Iris pigment epithelial cell (primary cell): ENCODE data around the gene RANBP3L.
"Not testable (repeated sequence)": the region's sequence is repeated elsewhere in the genome, so short reads cannot be mapped to it uniquely, and the experiment has no call there.

Source experiments
- DNase-seq: peaks from one replicate; pipeline ENCODE4 v3.0.0-alpha.2; 2011; ENCODE audit warnings: low read depth

Gene RANBP3L

DNA sequence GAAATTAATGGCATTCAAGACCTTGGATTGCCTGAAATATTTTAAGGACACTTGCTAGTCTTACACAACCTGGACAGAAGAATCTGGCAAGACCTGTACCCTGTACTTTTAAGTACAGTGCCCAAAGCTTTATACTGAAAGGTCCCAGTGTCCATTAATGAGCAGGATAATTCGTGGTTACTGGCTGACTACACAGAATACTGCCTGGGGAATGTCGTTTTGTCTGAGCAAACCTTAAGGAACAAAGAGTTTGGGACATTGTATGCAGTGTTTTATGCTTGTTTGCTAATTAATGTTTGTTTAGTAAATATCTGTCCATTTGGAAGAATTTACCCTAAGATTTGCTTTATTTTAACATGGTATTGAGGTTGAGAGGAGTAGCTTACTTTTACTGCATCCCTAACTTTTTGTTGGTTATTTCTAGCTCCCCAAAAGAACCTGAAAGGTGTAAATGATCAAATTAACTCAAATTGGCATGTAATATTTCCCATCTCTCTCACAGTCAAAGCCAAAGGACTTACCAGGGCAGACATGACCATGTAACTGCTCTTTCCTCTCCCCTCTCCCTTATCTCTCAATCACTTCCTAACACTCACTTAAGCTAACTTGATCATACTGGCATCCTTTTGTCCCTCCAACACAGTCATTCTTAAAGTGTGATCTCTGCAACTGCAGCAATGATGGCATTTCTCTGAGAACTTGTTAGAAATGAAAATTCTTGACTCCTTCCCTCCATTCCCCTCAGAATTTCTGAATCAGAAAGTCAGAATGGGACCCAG lies 15.7 kb downstream of the RANBP3L start:
- DNase-seq = no peak

DNA sequence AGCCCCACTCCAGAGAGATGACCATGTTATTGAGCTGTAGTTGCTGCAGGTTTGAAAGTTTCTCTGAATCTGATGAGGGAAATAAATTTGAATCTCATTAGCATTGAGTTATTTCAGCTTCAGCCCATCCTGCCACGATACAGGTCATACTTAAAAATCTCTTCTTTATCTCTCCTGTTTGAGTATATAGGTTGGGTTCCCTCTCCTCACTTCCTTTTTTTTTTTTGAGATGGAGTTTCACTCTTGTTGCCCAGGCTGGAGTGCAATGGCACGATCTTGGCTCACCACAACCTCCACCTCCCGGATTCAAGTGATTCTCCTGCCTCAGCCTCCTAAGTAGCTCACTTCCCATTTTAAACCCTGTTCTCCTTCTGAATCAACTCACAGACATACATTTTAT lies 17.9 kb downstream of the RANBP3L start:
- DNase-seq = not testable (repeated sequence)

DNA sequence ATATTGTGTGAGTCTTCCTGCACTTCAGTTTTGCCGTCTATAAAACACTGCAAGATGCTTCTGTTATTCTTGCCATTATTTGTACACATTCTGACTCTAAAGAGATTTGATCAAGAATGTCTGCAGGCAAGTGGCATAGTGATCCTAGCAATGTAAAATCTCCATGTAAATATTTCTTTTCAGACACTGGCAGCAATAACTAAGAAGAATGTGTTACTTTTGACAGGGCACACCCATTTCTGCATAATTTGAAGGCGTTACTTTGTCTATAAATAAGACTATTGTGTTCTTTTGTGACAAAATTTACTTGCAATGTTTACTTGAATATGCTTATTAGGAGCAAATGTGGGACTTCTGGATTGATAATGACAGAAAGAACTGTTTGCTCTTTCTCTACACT lies 20.1 kb downstream of the RANBP3L start:
- DNase-seq = no peak

DNA sequence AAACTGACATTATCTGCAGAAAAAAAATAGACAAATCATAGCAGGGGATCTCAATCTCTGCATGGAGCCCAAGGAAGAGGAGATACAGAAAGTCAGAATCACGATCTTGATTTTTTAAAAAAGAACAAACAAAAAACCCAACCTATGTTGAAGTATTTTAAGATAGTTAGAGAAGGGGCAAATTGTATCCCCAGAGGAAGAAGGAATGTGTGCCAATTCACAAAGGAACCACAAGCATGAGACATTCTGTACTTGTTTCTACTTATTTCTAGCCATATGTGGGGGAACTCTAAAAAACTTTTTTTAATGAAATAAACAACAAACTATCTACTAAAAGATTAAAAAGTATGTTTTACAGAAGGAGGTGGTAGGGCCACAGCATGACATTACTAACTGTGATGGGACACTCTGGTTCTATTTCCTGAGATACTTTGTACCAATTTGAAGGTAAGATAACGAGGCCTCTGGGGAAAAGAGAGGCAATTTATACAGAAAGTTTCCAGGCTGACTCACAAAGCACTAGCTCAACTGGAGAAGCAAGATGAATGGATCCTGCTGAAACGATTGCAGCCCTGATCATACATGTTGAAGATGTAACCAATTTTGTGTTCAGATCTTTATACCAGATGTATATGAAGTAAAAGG lies 22.5 kb downstream of the RANBP3L start:
- no peak for DNase-seq

DNA sequence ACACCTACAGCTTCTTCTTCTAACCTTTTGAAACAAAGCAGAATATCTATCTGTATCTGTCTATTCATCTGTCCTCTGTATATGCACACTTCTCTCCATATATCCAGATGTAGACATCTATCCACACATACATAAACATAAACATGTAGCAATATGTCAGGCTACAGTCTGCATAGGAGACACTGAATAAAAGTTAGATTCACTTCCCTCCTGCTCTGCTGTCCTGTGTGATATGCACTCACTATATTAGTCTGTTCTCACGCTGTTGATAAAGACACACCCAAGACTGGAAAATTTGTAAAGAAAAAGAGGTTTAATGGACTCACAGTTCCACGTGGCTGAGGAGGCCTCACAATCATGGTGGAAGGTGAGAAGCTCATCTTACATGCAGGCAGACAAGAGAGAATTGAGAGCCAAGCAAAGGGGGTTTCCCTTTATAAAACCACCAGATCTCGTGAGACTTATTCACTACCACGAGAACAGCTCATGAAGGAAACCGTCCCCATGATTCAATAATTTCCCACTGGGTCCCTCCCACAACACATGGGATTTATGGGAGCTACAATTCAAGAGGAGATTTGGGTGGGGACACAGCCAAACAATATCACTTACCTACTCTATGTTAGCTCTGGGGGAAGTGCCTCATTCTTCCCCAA lies 24.1 kb downstream of the RANBP3L start:
- DNase-seq = no peak

DNA sequence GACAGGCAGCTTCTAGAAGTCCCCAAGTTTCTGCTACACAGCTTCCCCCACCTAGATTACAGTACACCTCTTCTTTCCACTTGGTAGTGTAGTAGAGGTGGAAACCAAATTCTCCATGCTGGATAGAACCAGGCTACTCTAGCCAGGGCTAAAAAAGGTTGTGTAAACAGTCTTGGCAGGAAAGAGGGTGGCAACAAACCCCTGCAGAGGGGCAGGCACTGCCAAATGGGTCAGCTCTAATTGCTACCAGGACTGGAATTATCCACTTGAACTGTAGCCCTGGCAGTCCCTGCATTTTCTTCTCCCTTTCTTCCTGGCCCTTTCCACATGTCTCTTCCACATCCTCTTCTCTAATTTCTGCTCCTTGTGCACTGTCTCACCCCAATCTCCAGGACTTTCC lies 24.8 kb downstream of the RANBP3L start:
- no peak for DNase-seq

DNA sequence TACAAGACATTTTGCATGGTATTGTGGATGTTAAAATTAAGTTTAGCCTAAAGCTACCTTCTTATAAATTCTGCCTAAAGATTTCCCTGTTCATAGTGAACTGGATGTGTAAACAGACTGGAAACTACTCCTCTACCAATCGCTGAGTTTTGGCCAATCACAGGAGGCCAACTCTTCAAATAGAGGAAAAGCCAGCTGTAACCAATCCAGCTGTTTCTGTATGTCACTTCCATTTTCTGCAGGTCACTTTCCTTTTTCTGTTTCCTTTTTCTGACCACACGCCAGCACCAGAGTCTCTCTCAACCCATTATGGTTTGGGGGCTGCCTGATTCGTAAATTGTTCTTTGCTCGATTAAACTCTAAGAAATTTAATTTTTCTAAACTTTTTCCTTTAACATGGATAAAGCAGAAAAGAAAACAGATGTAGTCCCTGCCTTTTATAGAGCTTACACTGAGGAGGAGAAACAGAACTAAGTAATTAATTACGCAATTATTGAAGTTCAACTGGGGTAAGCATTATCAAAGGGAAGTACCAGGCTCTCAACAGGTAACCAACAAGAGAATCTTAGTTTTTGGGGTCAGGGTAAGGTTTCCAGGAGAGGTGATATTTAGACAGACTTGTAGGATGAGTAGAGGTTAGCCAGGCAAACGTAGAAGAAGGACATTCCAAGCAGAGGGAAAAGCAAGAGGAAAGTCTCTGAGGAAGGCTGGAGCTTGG lies 27.7 kb downstream of the RANBP3L start:
- no peak for DNase-seq

DNA sequence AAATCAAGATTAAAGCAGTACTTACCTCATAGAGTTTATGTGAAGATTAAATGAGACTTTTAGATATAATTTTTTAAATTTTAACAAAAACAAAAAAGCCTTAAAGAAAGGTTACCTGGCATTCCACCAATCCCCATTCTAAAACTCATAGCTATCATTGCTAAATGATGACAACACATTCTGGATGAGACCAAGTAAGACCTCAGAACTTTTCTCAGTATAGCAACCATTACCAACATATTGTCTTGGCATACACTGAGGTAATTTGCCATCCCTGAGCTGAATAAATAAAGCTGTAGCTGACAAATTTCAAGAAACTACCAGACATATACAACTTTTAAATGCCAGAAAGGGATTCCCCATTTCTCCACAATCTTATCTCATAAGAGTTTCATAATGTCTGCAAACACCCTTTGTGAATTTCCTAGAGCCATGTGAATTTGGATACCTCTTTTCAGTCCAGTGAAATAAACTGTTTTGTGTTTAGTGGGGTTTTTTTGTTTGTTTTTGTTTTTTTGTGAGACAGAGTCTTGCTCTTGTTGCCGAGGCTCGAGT lies 29.5 kb downstream of the RANBP3L start:
- DNase-seq = no peak

DNA sequence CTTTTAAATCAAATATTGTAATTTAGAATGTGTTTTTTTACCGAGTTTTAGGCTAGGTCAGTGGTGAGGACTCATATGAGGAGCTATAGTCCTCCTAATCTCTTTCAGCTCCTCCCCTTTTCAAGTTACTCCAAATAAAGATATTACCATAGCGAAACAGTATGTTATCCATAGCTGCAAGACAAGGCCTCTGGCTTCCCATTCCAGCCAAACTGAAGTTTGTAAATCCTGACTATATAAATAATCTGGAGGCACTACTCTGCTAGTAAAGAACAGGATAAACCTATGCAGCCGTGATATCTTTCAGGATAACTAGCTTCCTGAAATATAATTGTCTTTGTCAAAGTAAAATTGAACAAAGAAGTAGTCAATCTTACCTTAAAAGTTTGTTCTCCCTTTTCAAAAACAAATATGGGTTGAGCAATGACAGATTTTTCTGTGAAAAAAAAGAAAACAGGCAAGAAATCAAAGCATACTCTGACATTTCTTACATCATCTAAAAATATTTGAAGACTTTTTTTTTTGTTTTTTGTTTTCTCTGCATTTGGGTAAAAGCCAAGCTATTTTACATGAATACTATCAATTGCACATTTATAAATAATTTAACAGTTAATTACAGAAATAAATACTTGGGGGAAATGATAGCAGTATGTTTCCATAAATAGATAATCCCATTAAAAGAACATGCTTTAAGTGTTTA lies 30.7 kb downstream of the RANBP3L start:
- no peak for DNase-seq

DNA sequence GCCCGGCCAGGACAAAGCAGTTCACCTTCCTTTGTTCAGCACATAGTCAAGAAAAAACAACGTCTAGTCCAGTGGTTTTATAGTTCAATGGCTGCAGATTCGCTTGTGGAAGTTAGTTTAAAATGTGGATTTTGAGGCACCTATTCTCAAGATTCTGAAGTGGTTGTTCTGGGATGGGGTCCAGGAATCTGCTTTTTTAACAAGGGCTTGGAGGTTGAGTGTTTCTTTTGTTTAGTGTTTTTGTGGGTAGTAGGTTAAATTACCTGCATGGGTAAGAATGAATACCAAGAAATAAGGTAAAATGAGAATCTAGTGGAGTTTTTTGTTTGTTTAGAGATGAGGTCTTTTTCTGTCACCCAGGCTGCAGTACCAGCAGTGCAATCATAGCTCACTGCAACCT lies 31.5 kb downstream of the RANBP3L start:
- DNase-seq = no peak

DNA sequence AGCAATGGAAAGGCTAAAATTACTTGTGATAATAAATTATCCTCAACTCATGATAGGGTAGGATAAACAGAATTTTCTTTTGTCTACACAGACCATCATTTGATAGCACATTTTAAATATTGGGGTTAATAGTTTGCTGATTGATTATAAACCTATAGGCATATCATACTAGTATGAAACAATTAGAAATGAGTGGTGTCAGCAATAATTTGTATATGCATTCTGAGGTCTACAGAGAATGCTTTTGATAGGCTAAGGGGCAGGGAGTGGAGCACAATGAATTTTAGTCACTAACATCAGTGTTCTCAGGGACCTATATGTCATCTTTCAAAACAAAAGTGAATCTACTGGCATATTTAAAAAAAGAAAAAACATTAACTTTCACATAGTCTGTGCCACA lies 32.2 kb downstream of the RANBP3L start:
- DNase-seq = no peak

DNA sequence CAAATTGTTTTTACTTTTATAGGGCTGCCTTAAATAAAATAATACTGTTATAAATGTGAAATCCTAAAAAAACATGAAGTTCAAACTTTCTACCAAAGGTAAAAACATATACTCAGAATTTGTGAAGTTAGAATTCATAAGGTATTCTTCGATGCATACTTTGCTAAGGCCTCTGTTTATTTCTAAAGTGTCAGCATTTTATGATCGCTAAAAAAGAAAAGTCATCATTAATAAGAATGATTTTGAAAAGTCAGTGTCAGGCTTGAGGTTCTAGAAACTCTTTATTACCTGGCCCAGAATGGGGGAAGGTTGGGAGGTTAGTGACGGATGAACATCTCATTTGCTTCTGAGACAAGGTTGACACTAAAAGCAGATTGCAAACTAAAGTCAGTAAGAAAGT lies 33.8 kb downstream of the RANBP3L start:
- DNase-seq = no peak

DNA sequence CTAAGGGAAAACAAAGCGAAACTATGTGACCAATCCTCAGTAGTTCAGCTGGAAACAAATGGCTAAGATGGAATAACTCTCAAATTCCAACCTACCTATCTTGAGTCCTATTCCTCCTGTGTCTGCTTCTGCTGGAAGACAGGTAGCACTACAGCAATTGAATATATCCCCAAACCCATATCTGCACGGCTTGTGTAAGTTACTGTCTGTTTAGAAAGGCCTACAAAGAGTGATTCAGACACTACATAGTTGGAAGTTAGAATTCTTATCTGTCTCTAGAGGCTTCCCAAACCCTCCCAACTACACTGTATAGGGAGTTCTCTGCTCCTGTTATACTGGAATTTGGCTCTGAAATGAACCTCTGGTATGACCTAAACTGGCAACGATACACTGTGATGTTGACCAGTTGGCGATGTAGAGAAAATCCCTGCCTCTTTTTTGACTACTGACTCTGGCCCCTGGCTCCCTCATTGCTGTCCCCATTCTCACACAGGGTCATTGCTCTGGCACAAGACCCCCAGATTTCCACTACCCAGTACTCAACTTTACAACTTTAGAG lies 37.4 kb downstream of the RANBP3L start:
- no peak for DNase-seq

DNA sequence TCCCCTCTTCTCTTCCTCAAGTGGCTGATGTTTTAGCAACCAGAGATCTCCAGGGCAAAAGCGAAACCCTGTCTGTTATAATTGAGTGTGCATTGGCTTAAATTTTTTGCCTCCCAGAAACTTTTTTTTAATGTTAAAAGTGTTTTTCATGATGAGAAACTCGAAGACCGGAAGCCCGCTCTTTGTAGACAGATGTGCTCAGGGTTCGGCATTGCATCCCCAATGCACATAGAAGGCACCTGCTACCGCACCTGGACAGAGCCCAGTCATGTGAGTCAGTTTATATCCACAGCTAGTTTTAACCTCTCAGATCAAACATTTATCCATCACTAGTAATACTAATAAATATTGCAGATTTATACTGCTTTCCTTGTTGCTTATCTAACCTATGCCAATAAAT lies 40.5 kb downstream of the RANBP3L start:
- DNase-seq = no peak

DNA sequence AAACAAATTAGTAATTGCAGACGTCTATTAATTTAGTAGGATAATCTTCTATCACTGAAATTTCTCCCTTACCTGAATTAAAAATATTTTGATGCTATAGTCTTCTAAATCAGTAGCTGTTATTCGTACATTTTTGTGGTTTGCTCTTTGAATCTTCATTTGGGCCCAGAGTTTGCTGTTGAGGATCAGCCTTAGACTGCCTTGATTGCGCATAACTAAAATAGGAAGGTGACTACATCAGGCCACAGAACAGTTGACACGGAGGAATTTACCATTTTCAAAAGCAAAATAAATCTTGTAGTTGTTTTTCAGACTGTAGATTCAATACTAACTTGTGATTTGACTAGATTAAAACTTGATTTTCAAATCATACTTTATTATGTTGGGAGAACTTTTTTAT lies 48.1 kb downstream of the RANBP3L start:
- no peak for DNase-seq

DNA sequence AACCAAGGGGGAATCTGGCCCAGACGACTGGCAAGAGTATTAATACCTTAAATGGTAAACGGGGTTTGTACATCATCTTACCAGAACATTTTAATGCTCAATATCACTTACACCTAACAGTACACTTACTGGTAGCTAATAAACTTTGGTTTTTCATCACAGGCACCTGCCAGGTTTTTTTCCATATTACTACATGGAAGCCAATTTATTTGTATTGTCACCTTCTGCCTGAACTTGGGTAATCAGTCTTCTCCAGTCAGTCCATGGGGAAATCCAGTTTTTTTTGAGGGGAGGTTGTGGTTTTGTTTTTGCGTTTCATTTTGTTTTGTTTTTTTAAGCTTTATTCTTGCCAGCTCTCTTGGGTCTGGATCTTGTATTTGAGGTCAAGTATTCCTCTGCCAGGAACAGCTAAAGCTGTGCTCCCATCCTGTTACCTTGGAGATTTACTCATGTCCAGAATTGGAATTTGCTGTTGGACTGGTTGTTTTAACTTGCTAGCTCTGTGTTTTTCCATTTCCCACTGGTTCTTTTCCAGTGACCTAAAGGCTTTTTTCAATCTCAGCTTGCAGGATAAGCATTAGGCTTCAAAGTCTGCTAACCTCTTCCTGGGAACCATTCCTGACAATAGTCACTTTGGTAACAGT lies 48.9 kb downstream of the RANBP3L start:
- peak; percentile 49 for DNase-seq

DNA sequence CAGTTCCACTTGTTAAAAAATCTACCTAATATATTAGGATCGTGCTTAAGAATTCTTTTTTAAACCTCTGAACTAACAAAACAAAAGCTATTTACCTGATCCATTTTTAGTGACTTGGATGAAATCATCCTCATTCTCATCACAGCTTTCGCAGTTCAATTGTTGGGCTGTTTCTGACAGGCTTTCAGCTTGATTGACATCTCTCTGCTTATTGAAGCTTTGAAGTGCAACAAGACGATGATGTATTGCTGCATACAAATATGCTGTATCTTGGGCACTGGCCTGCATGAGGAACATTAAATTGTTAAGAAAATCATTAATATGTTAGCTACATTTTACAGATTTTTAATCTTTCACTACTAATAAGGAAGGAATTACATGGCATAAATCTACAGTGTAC lies 50.5 kb downstream of the RANBP3L start:
- DNase-seq = no peak

DNA sequence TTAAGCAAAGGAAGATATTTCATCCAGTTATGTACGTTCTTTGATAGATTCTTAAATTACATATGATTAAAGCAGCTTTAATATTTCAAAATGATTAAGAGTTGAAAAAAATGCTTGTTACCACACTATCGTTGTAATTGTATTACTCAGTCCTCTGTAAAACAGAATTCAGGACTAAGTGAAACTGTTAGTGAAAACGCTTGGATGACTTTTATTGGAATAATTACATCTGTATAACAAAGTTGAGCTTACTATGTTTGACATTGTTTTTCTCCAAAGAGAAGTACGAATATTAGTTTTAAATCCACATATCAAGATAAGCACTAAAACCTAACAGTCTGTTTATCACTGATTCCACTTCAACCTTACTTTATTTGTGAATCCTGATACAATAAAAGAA lies 51.3 kb downstream of the RANBP3L start:
- DNase-seq = no peak

DNA sequence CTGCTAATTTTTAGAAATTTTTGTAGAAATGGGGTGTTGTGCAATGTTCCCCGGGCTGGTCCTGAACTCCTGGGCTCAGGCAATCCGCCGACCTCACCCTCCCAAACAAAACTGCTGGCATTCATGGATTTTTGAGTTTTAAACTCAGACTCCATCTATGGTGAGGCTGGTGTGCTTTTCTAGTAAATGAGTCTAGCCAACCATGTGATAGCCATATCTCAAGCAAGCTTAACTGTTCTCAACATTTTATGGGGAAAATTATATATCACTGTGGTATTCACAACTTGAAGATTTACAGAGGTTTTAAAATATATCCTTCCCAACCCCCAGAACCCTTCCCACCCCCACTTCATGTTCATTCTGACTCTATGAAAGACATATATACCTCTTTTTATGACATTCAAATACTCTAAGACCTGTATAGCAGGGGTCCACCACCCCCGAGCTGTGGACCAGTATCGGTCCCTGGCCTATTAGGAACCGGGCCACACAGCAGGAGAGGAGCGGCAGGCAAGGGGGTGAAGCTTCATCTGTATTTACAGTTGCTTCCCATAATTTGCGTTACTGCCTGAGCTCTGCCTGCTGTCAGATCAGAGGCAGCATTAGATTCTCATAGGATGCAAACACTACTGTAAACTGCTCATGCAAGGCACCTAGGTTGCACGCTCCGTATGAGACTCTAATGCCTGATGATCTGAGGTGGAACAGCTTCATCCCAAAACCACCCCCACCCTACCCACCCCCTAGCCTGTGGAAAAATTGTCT lies 55.5 kb downstream of the RANBP3L start:
- no peak for DNase-seq

DNA sequence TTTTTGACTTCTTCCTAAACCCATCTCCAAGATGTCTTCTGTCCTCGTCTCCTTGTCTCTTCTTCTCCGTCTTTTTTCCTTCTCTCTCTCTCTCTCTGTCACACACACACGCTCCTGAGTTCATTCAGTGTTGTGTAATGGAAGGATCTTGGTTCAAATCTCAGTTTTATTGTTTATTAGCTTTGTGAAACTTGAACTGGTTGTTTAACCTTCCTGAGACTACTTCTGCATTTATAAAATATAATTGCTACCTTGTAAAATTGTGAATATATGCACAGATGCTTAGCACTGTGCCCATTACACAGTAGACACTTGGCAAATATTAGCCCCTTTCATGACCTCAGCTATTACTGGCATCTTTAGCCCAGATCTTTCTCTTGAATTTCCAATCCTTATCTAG lies 57.6 kb downstream of the RANBP3L start:
- DNase-seq = no peak
